Left colon (tissue), 2 donors: ENCODE measurements around the gene HDAC10. TPM values are rescaled to one million over a fixed set of nuclear protein-coding genes. Genes with fewer than 3 reads are reported as not detected.
A peak's percentile ranks its signal among the peaks of the same experiment; 100 is the strongest.

Experiments
- ATAC-seq: fragments of 200-7000 bp; cut with Tn5 transposase; one replicate; pipeline ENCODE4 v1.9.1; 2020; ENCODE audit warnings: mild to moderate bottlenecking, moderate library complexity
- DNase-seq, 2 donors: peaks; one replicate each; pipeline ENCODE4 v3.0.0-alpha.2; 2020
- intact Hi-C, 2 donors: fragments of 100-400 bp; cut with DNase I in 1 of 2; cut with micrococcal nuclease in 1 of 2; formaldehyde crosslinking; loops; one replicate each; pipeline versions ENCODE4 v1.11.2 to v1.14.0; 2022; cut with DNase I, micrococcal nuclease
- total RNA-seq, 2 donors: library from RNA; stranded (reverse); fragmentation: NEBNext Ultra II Directional; extraction: Animal tissue kit (Norgen Biotek cat#: 25700); gene quantifications; one replicate each; pipeline ENCODE4 v1.2.1, GENCODE V29; 2021
- donor health status: DM: no; HTN: no; CAD: no.
- donor health status: DM: yes; HTN: yes; CAD: no.

The HDAC10 gene
- total RNA-seq, 2 donors from 2014 or later, result 48.3 to 49.2 TPM

- intact Hi-C loops, result no loop called here
- ATAC-seq (no peak), DNase-seq (no peak)
These were observed 35.7 kb upstream of the HDAC10 start for GRCh38 chr22:50286701-50287318.

GRCh38 chr22:50286275-50286674 is 35.2 kb upstream of the HDAC10 start:
- intact Hi-C loops, result no loop called here
- no peak for ATAC-seq
- no peak for DNase-seq

DNA sequence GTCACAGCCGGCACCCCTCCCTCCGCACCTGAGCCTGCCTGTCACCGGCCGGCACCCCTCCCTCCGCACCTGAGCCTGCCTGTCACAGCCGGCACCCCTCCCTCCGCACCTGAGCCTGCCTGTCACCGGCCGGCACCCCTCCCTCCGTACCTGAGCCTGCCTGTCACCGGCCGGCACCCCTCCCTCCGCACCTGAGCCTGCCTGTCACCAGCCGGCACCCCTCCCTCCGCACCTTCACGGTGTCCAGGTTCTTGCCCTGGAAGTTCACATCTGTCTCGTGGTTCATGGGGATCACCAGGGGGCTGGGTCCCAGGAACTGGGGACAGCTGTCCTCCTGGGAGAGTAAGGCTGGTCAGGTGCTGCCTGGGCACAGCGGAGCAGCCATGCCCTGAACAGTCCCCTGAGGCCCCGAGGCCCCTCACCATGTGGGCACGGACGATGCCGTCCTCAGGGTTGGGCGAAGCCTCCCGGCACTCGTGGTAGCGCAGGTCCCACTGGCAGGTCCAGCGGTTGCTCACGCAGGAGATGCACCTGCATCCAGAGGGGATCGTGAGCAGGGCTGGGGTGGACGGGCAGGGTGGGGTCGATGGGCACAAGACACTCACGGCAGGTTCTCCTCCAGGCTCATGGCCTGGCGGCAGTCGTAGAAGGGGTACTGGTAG is 34.6 kb upstream of the HDAC10 start:
- ATAC-seq (no peak), DNase-seq (no peak)
- intact Hi-C loops, result no loop called here

GRCh38 chr22:50284479-50284878 is 33.4 kb upstream of the HDAC10 start:
- no peak for DNase-seq
- ATAC-seq, result no peak
- intact Hi-C loops, result no loop called here

DNA sequence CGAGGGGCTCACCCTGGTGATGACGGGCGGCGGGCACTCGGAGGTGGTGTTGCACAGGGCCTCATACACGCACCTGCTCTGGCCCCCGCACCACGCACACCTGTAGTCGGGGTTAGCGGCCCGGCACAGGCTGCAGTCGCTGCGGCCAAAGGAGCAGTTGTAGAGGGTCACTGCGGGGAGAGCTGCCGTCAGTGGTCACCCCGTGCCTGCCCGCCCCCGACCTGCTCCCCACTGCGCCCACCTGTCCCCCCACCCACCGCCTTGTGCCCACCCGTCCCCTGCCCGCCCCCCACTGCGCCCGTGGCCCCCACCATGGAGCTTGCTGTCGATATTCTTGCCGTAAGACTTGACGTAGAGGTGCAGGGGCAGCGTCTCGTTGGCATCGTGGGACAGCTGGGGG is 32.8 kb upstream of the HDAC10 start:
- no peak for ATAC-seq
- intact Hi-C loops, result no loop called here
- no peak for DNase-seq

DNA sequence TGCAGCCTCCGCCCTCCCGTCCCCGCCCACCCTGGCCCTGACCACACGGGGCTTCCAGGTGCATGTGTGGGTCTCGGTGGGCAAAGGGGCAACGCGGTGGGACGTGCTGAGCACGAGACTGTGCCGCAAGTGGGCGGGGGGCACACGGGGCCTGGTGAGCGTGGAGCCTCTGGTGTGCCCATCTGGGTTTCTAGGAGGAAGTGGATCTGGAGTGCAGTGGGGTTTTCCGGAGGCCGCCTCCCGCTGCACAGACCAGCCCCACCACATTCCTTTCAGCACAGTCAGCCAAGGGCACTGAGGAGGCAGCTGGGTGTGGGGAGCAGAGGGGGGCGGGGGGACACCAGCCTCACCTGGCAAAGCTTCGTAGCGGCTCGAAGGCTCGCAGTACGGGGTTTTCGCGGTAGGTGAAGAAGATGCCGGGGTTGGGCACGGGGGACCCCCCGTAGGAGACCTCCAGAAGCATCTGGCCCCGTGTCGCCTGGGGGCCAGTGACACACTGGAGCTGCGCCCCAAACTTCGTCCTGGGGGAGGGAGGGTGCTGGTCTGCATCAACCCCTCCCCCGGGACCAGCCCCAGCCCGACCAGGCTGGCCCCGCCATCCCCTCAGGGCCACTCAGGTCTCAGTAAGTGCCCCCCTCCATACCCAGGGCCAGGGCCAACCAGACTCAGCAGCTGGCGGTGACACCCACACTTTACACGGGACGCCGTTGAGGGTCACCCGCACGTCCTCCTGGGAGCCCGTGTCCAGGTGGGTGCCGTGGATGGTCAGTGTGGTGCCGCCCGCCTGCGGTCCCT is 31.5 kb upstream of the HDAC10 start:
- intact Hi-C loops, result no loop called here
- ATAC-seq (peak; percentile 30), DNase-seq (peak in 1 of 2 donors; percentile 68)

- no peak for ATAC-seq
- intact Hi-C loops, result no loop called here
- no peak for DNase-seq
These were observed 30.9 kb upstream of the HDAC10 start for GRCh38 chr22:50281957-50282356.

DNA sequence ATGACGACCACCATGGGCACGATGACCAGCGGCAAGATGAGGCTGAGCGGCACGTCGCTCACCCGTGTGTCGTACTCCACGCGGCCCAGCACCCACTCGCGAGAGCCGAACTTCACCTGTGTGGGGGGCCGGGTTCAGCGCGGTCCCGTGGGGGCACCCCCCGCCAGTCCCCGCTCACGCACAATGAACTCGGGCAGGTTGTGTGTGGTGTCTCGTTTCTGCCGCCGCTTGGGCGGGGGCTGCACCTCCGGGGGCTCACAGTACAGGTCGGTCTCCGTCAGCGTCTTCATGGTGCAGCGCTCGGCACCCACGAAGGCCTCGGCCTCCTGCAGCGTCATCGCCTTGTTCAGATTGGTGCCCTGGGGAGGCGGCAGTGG is 30.3 kb upstream of the HDAC10 start:
- no peak for ATAC-seq
- intact Hi-C loops, result no loop called here
- DNase-seq, result no peak

DNA sequence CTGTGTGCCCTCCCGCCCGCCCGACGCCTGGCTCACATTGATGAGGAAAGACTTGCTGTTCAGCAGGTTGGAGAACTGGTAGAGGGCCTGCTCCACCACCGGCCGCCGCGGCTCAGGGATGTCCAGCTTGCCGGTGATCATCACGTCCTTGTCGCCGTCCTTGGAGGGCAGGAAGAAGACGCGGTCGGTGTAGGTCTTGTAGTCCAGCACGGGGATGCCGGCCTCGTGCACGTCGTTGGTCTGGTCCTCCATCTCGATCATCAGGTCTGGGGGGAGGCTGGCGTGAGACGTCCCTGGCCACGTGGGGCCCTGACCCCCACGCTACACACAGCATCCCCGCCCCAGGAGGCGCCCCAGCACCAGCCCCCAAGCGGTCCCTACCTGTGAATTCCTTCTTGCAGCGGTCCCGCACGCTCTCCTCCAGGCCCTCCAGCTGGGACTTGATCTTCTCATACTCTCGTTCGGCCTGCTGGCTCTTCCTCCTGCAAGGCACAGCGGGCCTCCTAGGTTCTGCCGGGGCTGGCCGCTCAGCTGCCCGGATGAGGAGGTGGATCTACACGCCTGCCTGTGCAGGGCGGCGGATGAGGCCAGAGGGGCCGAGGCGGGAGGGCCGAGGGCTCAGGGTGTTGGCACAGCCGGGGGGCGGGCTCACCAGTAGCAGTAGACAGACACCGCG is 29.8 kb upstream of the HDAC10 start:
- ATAC-seq, result no peak
- intact Hi-C loops, result no loop called here
- DNase-seq, result no peak

- intact Hi-C loops, result no loop called here
- ATAC-seq, result no peak
- no peak for DNase-seq
These were observed 29.1 kb upstream of the HDAC10 start for GRCh38 chr22:50280022-50280707.

DNA sequence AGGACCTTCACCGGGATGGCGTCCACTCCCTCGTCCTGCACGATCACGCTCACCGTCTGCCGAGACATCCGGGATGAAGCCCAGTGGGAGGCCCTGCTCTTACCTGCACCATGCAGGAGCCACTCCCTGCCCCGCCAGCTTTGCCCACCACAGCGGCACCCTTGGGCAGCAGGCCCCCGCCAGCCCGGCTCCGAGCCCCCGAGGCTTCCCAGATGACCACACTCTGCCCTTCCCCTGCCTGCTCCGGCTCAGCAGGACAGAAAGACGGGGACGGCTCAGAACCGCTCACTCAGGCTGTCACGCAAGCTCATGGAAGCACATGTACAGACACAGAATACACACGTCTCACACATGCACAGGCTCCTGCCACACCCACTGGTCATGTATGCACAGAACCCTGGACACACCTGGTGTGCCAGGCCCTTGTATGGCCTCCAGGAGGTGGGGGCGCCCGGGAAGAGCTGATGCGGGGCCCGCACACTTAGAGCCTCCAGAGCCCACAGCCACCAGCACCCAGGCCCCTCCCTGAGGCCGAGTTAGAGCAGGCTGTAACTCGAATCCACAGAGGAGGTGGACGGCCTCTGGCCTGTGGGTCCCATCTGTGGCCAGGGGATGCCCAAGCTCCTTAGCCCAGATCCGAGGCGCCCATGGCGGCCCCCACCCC is 28.0 kb upstream of the HDAC10 start:
- no peak for DNase-seq
- intact Hi-C loops, result loop anchor here (5.0 to 10.0 kb wide), 2 partner anchors 43 to 46 kb away; partner anchors contain the start of gene DENND6B (in 1 of the 2)
- no peak for ATAC-seq

DNA sequence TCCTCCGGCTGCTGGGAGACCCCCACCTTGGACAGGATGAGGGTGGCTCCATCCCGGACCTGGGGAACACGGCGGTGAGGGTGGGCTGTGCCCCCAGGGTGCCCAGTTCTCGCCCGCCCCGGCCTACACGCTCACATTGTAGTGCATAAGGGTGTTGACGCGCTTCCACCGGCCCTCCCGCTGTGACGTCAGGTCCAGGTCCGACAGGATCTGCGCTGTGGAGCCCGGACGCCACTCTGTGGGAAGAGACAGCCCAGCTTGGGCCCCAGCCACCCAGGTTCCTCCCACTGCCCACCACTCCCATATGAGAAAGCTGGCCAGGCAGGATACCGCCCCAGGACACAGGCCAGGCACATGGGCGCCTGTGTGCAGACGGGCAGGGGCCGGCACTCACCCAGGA is 27.4 kb upstream of the HDAC10 start:
- ATAC-seq (no peak), DNase-seq (no peak)
- intact Hi-C loops, result loop anchor here (5.0 to 10.0 kb wide), 2 partner anchors 44 to 46 kb away; partner anchors contain the start of gene DENND6B (in 1 of the 2)

GRCh38 chr22:50277761-50278160 is 26.7 kb upstream of the HDAC10 start:
- peak; percentile 19 for ATAC-seq

GRCh38 chr22:50276143-50276542 is 25.1 kb upstream of the HDAC10 start:
- DNase-seq (peak; percentile 65 to 71), ATAC-seq (peak; percentile 62)
- intact Hi-C loops, result loop anchor here (5.0 to 10.0 kb wide), 2 partner anchors 46 to 49 kb away; partner anchors contain the start of gene DENND6B (in 1 of the 2)

More at GRCh38 chr22:50277761-50278160, 26.7 kb upstream of the HDAC10 start:
- no peak for DNase-seq
- intact Hi-C loops, result loop anchor here (5.0 to 10.0 kb wide), 2 partner anchors 45 to 47 kb away; partner anchors contain the start of gene DENND6B (in 1 of the 2)

DNA sequence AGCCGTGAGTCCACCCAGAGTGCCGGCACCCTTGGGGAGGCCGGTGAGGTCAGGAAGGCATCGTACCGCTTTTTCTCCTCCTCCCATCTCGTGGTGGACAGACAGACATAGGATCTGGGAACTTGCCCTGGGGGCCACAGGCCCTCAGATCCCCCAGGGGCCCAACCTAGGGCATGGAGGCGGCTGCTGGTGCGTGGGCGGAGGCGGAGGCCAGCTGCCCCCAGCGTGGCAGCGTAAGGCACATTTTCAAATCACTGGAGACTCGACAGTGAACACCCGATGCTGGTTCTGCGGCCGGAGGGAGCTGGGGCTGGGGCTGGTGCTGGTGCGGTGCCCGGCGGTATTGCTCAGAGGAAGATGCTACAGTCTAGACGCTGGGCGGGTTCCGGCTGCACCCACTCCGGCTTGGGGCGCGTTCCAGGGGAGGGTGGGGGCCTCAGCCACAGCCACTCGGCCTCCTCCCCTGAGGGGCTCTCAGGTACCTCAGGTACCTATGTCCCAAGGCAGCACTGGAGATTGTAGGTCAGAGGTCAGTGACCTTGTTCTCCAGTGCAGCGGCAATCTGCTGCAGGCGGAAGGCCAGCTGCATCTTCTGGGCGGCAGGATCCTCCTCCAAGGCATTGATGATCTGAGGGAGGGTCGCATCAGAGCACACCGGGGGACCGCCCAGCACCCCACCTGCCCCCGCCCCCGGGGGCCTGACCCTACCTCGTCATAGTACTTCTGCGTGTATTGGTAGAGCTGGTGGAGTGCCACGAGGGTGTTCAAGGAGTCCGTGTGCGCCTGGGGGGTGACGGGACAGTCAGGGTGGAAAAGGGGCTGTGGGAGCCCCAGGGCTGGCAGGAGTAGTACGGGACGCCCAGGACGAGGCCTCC is 24.4 kb upstream of the HDAC10 start:
- ATAC-seq (no peak), DNase-seq (no peak)
- intact Hi-C loops, result loop anchor here (5.0 to 10.0 kb wide), 2 partner anchors 47 to 49 kb away; partner anchors contain the start of gene DENND6B (in 1 of the 2)

- ATAC-seq (no peak), DNase-seq (no peak)
- intact Hi-C loops, result loop anchor here (5.0 to 10.0 kb wide), 2 partner anchors 48 to 50 kb away; partner anchors contain the start of gene DENND6B (in 1 of the 2)
These were observed 23.7 kb upstream of the HDAC10 start for GRCh38 chr22:50274771-50275170.

DNA sequence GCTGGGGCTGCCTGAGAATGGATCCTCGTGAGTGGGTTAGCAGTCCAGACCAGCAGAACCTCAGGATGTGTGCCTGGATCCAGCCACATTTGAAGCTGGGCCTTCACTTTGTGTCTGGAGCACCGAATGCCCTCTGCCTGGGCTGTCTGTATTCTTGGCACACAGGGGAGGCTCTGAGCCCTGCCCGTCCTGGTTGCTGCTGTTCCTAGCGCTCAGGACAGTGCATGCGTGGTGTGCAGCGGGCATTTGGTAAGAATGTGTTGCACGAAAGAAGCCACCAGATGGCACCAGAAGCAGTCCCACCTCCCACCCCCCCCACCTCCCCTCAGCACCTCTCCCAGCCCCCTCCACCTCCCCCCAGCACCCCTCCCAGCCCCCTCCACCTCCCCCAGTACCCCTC is 23.2 kb upstream of the HDAC10 start:
- intact Hi-C loops, result loop anchor here in 1 of 2 donors (10.0 kb wide), 1 partner anchor 50 kb away; the partner anchor contains the start of gene DENND6B
- ATAC-seq, result no peak
- peak in 1 of 2 donors; percentile 55 for DNase-seq
